ENCODE data around the gene PXDC1.
"Not testable (repeated sequence)": the region's sequence is repeated elsewhere in the genome, so short reads cannot be mapped to it uniquely, and the experiment has no call there.

- TF ChIP-seq POLR2A (IDR thresholded peaks at IDR 0.05; ENCODE audit: low read length); GATA1 (IDR thresholded peaks at IDR 0.05; ENCODE audit: low read depth, low read length): not testable (repeated sequence)
Observed at GRCh38 chr6:3754032-3754725, 2.7 kb upstream of the PXDC1 start.
